ENCODE results near the gene ARVCF.
A peak's percentile ranks its signal among the peaks of the same experiment; 100 is the strongest.

DNA sequence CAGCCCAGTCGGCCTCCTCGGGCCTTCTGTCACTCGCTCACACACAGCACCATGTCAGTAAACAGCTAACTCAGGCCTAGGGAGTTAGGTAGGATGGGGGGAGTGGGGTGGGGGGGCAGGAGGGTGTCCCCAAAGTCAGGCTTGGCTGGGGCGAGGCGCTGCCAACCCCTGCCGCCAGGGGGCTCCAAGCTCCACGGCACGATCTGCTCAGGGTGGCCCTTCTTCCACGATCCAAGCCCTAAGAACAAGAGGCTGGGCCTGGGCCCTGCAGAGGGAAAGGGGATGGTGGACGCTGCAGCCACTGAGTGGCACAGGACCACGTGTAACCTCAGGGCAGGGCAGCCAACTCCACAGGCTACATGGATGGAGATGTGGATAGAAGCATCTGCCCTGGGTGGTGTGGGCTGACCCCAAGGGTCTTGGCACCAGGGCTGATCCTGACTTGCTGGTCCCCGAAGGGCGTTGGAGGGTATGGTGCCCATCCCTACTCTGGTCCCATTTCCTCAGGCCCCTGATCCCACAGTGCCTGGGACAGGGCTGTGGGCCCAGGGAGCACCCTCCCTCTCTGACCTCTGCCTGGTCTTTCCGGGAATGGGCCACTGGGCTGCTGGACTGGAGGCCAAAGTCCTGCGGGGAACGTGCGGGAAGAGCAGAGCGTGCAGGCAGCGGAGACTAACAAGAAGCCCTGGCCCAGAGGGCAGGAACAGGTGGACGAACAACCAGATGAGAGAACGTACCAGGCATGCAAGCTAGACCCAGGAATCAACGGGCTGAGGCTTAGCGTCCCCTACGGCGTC is 45.9 kb downstream of the ARVCF start:
- peak; percentile 93 to 98 (median 96) for TF ChIP-seq CTCF (IDR thresholded peaks at IDR 0.05)
- no peak for TF ChIP-seq POLR2A (IDR thresholded peaks at IDR 0.05)
